Measurements from ENCODE around the gene TMEM229B.

Gene TMEM229B

DNA sequence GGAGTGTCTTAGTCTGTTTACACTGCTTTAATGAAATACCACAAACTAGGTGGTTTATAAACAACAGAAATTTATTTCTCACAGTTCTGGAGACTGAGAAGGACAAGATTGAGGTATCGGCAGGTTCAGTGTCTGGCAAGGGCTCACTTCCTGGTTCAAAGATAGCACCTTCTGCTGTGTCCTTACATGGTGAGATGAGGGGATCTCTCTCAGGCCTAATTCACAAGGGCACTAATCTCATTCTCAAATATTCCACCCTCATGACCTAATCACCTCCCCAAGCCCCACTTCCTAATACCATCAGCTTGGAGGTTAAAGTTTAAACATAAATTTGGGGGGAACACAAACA is 41.5 kb downstream of the TMEM229B start:
- TF ChIP-seq, protein P1, sequence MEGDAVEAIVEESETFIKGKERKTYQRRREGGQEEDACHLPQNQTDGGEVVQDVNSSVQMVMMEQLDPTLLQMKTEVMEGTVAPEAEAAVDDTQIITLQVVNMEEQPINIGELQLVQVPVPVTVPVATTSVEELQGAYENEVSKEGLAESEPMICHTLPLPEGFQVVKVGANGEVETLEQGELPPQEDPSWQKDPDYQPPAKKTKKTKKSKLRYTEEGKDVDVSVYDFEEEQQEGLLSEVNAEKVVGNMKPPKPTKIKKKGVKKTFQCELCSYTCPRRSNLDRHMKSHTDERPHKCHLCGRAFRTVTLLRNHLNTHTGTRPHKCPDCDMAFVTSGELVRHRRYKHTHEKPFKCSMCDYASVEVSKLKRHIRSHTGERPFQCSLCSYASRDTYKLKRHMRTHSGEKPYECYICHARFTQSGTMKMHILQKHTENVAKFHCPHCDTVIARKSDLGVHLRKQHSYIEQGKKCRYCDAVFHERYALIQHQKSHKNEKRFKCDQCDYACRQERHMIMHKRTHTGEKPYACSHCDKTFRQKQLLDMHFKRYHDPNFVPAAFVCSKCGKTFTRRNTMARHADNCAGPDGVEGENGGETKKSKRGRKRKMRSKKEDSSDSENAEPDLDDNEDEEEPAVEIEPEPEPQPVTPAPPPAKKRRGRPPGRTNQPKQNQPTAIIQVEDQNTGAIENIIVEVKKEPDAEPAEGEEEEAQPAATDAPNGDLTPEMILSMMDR (conservative IDR thresholded peaks at IDR 0.05; ENCODE audit: low read depth, low read length): no peak
- H3K4me3 ChIP-seq (ENCODE audit: low read length): no peak overlapping the region
- DNase-seq (ENCODE audit: low read depth): no peak

DNA sequence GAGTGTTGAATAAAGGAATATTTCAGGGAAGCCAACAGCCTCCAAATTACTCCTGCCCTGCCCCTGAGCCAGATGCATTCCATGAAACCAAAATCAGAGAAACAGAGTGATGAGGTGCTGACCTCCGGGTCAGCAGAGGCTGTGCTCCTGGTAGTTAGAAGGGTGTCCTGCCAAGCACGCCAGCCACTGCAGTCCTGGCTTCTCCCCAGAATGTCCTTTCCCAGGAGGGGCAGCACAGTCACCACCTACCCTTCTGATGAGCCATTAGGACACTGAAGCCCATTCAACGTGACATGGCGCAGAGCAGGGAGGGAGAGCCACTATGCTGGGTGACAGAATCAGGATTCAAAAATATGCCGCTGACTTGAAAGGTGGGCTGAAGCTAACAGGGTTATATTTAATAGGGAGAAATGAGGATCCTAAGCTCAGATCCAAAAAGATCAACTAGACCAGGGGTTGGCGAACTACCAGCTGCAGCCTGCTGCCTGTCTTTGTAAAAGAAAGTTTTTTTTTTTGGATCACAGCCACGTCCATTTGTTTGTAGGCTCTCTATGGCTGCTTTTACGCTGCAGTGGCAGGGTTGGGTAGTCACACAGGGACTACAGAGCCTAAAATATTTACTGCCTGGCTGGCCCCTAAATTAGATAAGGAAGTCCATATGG is 42.0 kb downstream of the TMEM229B start:
- TF ChIP-seq, protein P1 (conservative IDR thresholded peaks at IDR 0.05; ENCODE audit: low read depth, low read length): no peak
- H3K4me3 ChIP-seq (ENCODE audit: low read length): no peak overlapping the region
- DNase-seq (ENCODE audit: low read depth): no peak

DNA sequence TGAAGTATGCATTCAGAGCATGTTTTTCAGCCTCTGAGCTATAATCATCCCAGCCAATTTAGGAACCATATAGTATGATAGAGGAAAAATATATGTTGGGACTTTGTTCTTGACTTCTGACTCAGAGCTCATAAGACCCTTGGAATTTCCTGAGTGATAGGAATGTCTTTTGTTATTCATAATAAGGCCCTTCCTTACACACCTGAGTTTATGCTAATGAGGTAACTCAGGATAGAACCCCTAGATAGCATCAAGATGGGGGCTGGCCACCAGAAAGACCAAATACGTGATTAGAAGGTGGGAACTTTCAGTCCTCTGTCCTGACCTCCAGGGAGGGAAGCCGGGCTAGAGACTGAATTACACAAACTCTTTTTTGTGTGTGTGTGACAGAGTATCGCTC is 44.1 kb downstream of the TMEM229B start:
- TF ChIP-seq, protein P1 (conservative IDR thresholded peaks at IDR 0.05; ENCODE audit: low read depth, low read length): no peak

DNA sequence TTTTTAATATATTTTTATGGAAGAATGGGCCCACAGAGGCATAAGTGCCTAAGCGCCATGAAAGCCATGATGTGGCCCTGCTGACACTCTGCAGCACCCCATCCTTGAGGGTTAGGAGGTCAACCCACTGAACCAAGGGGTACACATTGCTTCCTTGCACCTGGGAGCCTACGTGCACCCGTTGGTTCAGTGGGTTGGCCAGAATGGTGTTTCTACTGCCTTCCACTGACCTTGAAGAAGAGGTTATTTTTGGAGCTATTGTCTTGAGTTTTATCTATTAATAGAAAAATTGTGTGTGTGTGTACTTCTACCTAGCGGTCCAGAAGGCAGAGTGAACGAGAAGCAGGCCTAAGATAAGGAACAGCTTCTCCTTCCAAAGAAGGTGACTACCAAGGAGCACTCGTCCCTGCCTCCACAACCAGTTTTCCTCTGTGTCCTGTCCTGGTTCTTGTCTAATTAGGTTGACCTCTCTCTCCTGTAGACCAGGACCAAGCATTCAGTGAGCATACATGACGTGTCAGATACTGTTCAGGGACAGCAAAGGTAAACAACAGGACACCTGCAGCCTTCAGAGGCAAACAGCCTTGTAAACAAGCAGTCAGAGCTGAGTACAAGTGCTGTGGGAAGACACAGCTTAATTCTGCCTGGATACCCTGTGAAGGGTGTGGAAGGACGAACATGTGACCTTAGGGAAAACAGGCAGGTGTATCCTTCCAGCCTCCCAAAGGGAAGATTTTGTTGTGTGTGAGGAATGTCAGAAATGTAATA is 46.2 kb downstream of the TMEM229B start:
- H3K4me3 ChIP-seq (ENCODE audit: low read length): no peak overlapping the region
- TF ChIP-seq, protein P1 (conservative IDR thresholded peaks at IDR 0.05; ENCODE audit: low read depth, low read length): no peak
- no peak for DNase-seq (ENCODE audit: low read depth)

More for the DNA sequence above, 44.1 kb downstream of the TMEM229B start:
- DNase-seq (ENCODE audit: low read depth): no peak
- no peak overlapping the region for H3K4me3 ChIP-seq (ENCODE audit: low read length)

DNA sequence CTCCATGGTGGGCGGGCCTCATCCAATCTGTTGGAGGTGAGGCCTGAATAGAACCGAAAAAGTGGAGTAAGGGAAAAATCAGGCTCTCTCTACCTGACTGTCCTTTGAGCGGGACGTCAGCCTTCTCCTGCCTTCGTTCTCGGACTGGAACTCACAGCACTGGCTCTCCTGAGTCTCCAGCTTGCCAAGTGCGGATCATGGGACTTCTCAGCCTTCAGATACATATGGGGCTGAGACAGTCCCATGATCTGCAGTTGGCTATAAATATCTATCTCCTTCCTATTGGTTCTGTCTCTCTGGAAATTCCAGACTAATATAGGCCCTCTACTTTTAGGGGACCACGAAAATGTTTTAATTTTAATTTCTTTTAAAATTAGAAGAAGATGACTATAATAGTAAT is 46.8 kb downstream of the TMEM229B start:
- DNase-seq (ENCODE audit: low read depth): no peak
- no peak overlapping the region for H3K4me3 ChIP-seq (ENCODE audit: low read length)
- TF ChIP-seq, protein P1 (conservative IDR thresholded peaks at IDR 0.05; ENCODE audit: low read depth, low read length): no peak

DNA sequence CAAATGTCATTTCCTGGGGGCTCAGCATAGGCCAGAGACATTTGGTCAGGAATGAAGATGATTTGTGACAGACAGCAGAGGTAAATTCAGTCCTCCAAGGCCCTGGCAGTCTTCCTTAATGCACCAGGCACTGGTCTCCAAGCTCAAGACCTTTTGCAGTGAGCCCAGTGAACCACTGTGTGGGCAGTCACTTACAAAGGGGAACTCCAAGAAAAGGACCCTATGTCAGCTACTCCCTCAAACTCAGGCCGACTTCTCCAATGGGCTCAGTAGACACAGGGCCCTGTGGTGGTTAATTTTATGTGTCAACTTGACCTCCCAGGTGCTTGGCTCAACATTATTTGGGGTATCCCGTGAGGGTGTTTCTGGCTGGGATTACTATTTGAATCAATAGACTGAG is 47.3 kb downstream of the TMEM229B start:
- TF ChIP-seq, protein P1 (conservative IDR thresholded peaks at IDR 0.05; ENCODE audit: low read depth, low read length): no peak
- no peak for DNase-seq (ENCODE audit: low read depth)

DNA sequence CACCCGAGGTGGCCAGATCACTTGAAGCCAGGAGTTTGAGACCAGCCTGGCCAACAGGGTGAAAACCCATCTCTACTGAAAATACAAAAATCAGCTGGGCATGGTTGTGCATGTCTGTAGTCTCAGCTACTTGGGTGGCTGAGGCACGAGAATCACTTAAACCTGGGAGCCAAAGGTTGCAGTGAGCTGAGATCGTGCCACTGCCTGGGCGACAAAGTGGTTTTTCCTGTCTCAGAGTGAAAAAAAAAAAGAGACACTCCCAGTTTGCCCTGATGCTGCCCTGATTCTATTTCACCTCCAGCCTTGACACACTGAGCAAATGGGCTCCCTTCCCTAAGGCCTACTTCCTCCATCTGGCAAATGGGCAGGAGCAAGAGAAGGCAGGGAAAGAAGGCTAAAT is 48.0 kb downstream of the TMEM229B start:
- TF ChIP-seq, protein P1 (conservative IDR thresholded peaks at IDR 0.05; ENCODE audit: low read depth, low read length): no peak
- H3K4me3 ChIP-seq (ENCODE audit: low read length): no peak overlapping the region

More for the DNA sequence above, 47.3 kb downstream of the TMEM229B start:
- H3K4me3 ChIP-seq (ENCODE audit: low read length): no peak overlapping the region

More for the DNA sequence above, 48.0 kb downstream of the TMEM229B start:
- no peak for DNase-seq (ENCODE audit: low read depth)

All from retinal pigment epithelial cell (primary cell).